ENCODE results near the gene COIL.

GRCh38 chr17:56939869-56940484 is 20.9 kb downstream of the COIL start:
- peak; percentile 55 to 81 (median 70) for TF ChIP-seq CTCF (IDR thresholded peaks at IDR 0.05)
- TF ChIP-seq POLR2A (IDR thresholded peaks at IDR 0.05), result no peak

All from heart left ventricle (tissue), 13 donors.